BJ (cell line): Measurements from ENCODE around the gene RASGRP2. TPM values are rescaled to one million over a fixed set of nuclear protein-coding genes. Genes with fewer than 3 reads are reported as not detected.

ENCODE experiments used
- CTCF ChIA-PET: fragments of 350-600 bp; formaldehyde crosslinking; extraction: SDS; loops from one replicate; lab custom pipeline; 2021; ENCODE audit warnings: antibody characterized with exemption, inconsistent platforms; lab: Yijun Ruan, JAX
- POLR2A ChIA-PET: fragments of 300-600 bp; sonication (Branson Sonifier 250); formaldehyde crosslinking; extraction: SDS; loops from one replicate; lab custom pipeline; 2021; ENCODE audit warnings: antibody characterized with exemption; lab: Charles Lee
- DNase-seq: peaks from one replicate; pipeline ENCODE4 v3.0.0-alpha.2; 2011; ENCODE audit warnings: low read depth
- H3K27me3 ChIP-seq: 2 replicates; pipeline ENCODE4 v1.6.0; 2011; ENCODE audit warnings: low read length; ENCODE audit not compliant: control insufficient read depth, insufficient read depth
- H3K36me3 ChIP-seq: 2 replicates; pipeline ENCODE4 v1.5.1; 2011; ENCODE audit warnings: low read length; ENCODE audit not compliant: control insufficient read depth, insufficient read depth
- H3K4me3 ChIP-seq: 2 replicates; pipeline ENCODE4 v1.5.1; 2011; ENCODE audit warnings: low read depth, mild to moderate bottlenecking, control low read depth, low read length
- CTCF ChIP-seq: IDR thresholded peaks from 2 replicates; pipeline ENCODE4 v1.5.1; 2011; ENCODE audit warnings: low read depth, mild to moderate bottlenecking, control low read depth, inconsistent platforms, low read length, moderate library complexity; ENCODE audit not compliant: insufficient read depth
- polyA plus RNA-seq: library from polyadenylated mRNA; depleted of rRNA; stranded (reverse); fragments of >200 nt; gene quantifications from 2 replicates; pipeline ENCODE4 v1.2.3, GENCODE V29; 2011

Gene RASGRP2
- polyA plus RNA-seq, 1 experiment: 5.3 TPM

DNA sequence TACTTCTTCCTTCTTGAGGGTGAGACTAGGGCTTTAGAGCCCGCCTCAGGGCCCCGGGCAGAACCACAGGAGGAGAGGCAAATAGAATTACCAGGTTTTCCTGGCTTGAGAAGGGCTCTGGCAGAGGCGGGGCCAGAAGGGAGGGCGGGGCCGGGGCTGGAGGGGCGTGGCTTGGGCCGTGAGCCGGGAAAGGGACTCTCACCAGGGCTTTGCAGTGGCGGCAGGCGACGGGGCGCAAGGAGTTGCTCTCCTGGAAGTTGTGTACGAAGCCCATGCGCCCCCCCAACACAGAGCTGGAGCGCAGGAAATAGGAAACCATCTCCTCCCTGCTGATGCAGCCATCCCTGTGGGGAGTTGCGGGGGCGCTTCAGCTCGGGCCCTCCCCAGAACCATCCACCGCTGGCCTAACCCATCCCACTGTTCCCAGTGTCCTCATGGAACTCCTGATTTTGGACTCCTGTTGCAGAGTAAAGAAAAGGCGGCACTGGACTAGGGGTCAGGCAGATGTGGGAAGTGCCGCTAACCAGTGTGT is 14.0 kb downstream of the RASGRP2 start:
- ChIA-PET POLR2A (no interaction called here), CTCF (no interaction called here)
- Histone ChIP-seq H3K36me3 (no peaks in the 10 kb centered on the region), H3K27me3 (peaks cover 17% of the 10 kb centered on the region), H3K4me3 (no peak overlapping the region)
- no peak for TF ChIP-seq CTCF
- DNase-seq: no peak

- DNase-seq: no peak
- ChIA-PET POLR2A (no interaction called here), CTCF (interaction anchor here (1.0 kb wide), 1 partner anchor 76 kb away, joined by 3 read pairs; no protein-coding TSS in a partner anchor)
- Histone ChIP-seq H3K36me3 (no peaks in the 10 kb centered on the region), H3K4me3 (no peak overlapping the region), H3K27me3 (peaks cover 16% of the 10 kb centered on the region)
- TF ChIP-seq CTCF: no peak
Observed at GRCh38 chr11:64728757-64729365, 15.1 kb downstream of the RASGRP2 start.

- H3K4me3 ChIP-seq: no peak overlapping the region
- ChIA-PET CTCF (interaction anchor here (0.9 to 1.6 kb wide), 5 partner anchors 9 to 237 kb away, joined by 3 to 6 read pairs (median 3); no protein-coding TSS in a partner anchor), POLR2A (no interaction called here)
- H3K36me3 ChIP-seq: no peaks in the 10 kb centered on the region
- no peak for TF ChIP-seq CTCF
- no peak for DNase-seq
- H3K27me3 ChIP-seq: peaks cover 20% of the 10 kb centered on the region
Observed at GRCh38 chr11:64726867-64727530, 16.9 kb downstream of the RASGRP2 start.

DNA sequence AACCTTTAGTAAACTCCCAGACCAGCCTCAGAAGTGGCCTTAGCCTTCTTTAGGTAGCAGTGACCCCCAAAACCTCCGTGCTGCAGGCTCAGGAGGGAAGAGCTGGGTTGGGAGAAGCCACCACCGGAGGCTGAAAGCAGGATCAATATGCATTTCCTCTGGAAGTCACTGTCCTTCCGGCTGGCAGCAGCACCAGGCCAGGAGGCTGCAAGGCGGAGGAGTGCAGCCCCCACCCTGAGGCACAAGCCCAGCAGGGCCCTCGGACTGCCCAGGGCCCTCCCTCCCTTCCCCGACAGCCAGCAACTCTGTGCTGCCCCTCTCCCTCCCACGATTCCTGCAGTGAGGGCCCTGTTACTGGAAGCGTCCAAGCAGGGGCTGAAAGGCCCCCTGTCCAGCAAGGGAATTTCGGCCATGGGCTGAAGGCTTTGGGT is 17.7 kb downstream of the RASGRP2 start:
- Histone ChIP-seq H3K4me3 (no peak overlapping the region), H3K27me3 (peaks cover 26% of the 10 kb centered on the region), H3K36me3 (no peaks in the 10 kb centered on the region)
- no peak for TF ChIP-seq CTCF
- DNase-seq: no peak
- ChIA-PET CTCF (interaction anchor here (0.9 to 1.6 kb wide), 5 partner anchors 12 to 236 kb away, joined by 3 to 6 read pairs (median 4); no protein-coding TSS in a partner anchor), POLR2A (no interaction called here)

GRCh38 chr11:64724863-64725532 is 18.9 kb downstream of the RASGRP2 start:
- H3K36me3 ChIP-seq: no peaks in the 10 kb centered on the region
- H3K4me3 ChIP-seq: no peak overlapping the region
- no peak for TF ChIP-seq CTCF
- peaks cover 26% of the 10 kb centered on the region for H3K27me3 ChIP-seq
- CTCF ChIA-PET: interaction anchor here (1.4 kb wide), 1 partner anchor 31 kb away, joined by 4 read pairs; no protein-coding TSS in a partner anchor
- no peak for DNase-seq
- POLR2A ChIA-PET: no interaction called here
